Choroid plexus epithelial cell (primary cell): ENCODE data around the gene BSCL2.

Experiments used
- DNase-seq: peaks from one replicate; pipeline ENCODE4 v3.0.0-alpha.2; 2010; ENCODE audit warnings: low read depth
- H3K4me3 ChIP-seq: 2 replicates; pipeline ENCODE4 v1.5.1; 2011; ENCODE audit warnings: low read depth, mild to moderate bottlenecking, control low read depth, low read length, moderate library complexity
- TF ChIP-seq, protein P1 (sequence below): conservative IDR thresholded peaks from 2 replicates; pipeline ENCODE4 v1.5.1; 2011; ENCODE audit warnings: low read depth, mild to moderate bottlenecking, control low read depth, inconsistent platforms, low read length, moderate library complexity

The BSCL2 gene

DNA sequence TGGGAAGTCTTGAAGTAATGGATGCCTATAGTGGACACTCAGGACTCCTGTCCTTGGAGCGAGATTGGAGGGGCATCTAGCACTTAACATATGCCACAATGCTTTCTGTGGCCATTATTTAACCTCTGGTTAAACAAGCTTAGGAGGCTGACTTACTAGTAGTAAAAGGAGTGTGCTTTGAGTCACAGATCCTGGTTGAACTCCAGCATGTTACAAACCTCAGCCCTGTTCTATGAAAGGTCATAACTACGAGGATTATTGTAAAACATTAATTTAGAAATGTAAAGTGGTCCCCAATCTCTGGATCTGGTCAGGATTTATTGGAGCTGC lies 34.1 kb downstream of the BSCL2 start:
- H3K4me3 ChIP-seq, result no peak overlapping the region

DNA sequence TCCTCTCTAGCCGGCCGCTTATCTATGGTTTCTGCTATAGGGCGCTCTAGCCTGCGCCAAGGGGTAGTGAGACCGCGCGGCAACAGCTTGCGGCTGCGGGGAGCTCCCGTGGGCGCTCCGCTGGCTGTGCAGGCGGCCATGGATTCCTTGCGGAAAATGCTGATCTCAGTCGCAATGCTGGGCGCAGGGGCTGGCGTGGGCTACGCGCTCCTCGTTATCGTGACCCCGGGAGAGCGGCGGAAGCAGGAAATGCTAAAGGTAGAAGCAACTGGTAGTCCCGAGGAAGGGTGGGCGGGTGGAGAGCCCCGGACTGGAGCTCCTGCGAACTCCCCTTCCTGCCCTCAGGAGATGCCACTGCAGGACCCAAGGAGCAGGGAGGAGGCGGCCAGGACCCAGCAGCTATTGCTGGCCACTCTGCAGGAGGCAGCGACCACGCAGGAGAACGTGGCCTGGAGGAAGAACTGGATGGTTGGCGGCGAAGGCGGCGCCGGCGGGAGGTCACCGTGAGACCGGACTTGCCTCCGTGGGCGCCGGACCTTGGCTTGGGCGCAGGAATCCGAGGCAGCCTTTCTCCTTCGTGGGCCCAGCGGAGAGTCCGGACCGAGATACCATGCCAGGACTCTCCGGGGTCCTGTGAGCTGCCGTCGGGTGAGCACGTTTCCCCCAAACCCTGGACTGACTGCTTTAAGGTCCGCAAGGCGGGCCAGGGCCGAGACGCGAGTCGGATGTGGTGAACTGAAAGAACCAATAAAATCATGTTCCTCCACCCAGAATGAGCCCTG lies 35.4 kb downstream of the BSCL2 start, which contains the start of the genes LBHD1 and UQCC3:
Gene LBHD1, minus strand, starts transcription at position 660 of the 782 bp plus-strand sequence. CDS start 2,236 bp downstream, outside the sequence.
Gene UQCC3, plus strand, starts transcription at position 66 of the 782 bp plus-strand sequence. Its CDS starts 73 bp downstream, at position 139.
- DNase-seq, result peak; percentile 90
- H3K4me3 ChIP-seq, result peak within 1 kb of the TSS; percentile 72
- TF ChIP-seq, protein P1, sequence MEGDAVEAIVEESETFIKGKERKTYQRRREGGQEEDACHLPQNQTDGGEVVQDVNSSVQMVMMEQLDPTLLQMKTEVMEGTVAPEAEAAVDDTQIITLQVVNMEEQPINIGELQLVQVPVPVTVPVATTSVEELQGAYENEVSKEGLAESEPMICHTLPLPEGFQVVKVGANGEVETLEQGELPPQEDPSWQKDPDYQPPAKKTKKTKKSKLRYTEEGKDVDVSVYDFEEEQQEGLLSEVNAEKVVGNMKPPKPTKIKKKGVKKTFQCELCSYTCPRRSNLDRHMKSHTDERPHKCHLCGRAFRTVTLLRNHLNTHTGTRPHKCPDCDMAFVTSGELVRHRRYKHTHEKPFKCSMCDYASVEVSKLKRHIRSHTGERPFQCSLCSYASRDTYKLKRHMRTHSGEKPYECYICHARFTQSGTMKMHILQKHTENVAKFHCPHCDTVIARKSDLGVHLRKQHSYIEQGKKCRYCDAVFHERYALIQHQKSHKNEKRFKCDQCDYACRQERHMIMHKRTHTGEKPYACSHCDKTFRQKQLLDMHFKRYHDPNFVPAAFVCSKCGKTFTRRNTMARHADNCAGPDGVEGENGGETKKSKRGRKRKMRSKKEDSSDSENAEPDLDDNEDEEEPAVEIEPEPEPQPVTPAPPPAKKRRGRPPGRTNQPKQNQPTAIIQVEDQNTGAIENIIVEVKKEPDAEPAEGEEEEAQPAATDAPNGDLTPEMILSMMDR, result no peak

More for the DNA sequence above, 34.1 kb downstream of the BSCL2 start:
- no peak for DNase-seq
- TF ChIP-seq, protein P1, result no peak

DNA sequence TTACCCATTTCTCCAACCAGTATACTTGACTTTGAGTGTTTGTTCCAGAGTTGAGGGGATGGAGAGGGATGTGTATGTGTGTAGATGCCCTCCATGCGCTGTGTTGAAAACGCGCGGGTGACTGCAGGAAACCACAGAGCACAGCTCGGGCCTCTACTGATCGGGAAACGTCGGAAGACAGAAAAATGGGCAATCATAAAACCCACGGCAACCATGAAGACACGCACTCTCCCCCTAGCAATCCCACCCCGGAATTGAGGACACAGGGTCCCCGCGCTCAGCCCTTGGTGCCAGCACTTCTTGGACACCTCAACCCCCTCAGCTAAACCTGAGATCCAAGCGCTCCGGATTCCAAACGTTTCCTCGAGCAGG lies 36.0 kb downstream of the BSCL2 start:
- no peak for DNase-seq
- peak overlapping the region; percentile 72 for H3K4me3 ChIP-seq
- TF ChIP-seq, protein P1, result no peak

DNA sequence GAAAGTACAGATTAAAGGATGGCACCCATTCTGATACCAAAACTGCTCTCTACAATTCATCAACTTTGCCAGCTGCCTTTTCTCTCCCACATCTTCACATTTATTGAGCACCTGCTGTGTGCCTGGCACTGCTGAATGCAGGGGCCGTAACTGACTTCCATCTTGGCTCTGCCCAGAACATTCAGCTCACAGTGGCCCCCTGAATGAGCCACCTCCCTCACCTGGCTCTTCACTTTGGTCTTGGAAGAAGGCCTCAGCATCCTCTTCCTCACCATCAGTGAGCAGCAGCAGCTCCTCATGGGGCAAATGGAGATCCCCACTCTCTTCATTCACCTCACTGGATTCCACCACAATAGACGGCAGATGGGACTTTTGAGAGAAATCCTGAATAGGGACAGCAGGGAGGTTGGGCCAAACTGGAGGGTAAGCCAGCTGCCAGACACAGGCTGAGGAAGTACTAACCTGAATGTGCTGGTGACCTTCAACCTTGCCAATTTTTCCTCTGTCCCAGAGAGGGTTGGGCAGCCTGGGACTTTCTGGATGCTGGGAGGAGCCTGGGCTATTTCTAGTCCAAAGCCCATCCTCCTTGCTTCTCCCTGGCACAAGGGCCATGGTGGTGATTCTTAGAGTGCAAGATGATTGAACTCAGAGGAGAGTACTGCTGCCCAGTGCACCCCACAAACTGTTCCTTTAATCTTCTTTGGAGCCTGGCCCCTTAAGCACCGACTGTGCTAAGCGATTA lies 37.6 kb downstream of the BSCL2 start:
- TF ChIP-seq, protein P1, result no peak
- H3K4me3 ChIP-seq, result no peak overlapping the region
- DNase-seq, result no peak

DNA sequence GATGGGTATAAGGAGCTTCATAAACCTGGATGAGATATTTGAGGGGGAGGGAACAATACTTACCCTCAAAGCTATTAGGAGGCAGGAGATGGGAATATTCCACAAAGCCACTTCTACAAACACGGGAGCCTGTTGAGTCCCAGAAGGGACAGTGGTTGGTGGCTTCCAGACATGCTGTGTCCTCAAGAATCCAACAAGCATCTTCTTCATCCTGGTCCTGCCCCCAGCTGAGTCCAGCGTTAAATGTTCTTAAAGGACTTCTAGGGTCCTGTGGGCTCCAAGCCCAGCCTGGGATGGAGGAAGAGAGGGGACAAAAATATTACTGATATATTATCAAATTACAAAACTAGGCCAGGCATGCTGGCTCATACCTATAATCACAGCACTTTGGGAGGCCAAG lies 39.8 kb downstream of the BSCL2 start:
- TF ChIP-seq, protein P1, result no peak
- H3K4me3 ChIP-seq, result no peak overlapping the region

DNA sequence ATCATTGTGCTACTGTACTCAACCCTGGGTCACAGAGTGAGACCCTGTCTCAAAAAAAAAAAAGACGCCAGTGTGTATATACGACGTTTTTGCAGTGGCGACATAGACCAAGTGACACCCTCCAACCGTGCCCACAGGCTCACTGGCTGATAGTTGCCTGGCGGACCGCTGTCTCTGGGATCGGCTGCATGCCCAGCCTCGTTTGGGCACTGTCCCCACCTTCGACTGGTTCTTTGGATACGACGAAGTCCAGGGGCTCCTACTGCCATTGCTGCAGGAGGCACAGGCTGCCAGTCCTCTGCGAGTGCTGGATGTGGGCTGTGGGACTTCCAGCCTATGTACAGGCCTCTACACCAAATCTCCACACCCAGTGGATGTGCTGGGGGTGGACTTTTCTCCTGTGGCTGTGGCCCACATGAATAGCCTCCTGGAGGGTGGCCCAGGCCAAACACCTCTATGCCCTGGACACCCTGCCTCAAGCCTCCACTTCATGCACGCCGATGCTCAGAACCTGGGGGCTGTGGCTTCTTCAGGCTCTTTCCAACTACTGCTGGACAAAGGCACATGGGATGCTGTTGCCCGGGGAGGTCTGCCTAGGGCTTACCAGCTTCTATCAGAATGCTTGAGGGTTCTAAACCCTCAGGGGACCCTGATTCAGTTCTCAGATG lies 40.8 kb downstream of the BSCL2 start:
- H3K4me3 ChIP-seq, result peak overlapping the region; percentile 83
- TF ChIP-seq, protein P1, result no peak
- no peak for DNase-seq

More for the DNA sequence above, 39.8 kb downstream of the BSCL2 start:
- DNase-seq, result no peak
